H1 (cell line): Measurements from ENCODE around the gene ECT2L. TPM values are rescaled to one million over a fixed set of nuclear protein-coding genes. Genes with fewer than 3 reads are reported as not detected.

Source experiments
- CTCF ChIA-PET: fragments of 300-600 bp; sonication (Branson Sonifier 250); formaldehyde crosslinking; loops from one replicate; lab custom pipeline; 2021; ENCODE audit not compliant: partially characterized antibody; lab: Charles Lee
- POLR2A ChIA-PET: fragments of 300-600 bp; sonication (Branson Sonifier 250); formaldehyde crosslinking; loops from one replicate; lab custom pipeline; 2021; ENCODE audit warnings: inconsistent platforms; ENCODE audit not compliant: partially characterized antibody; lab: Charles Lee
- DNase-seq, 2 experiments: peaks; one replicate each; pipeline versions ENCODE4 v3.0.0 to v3.0.0-alpha.2; 2010 to 2022; ENCODE audit warnings: low spot score in 2 of 2, low read depth in 1 of 2, mixed read lengths in 1 of 2
- FAIRE-seq: peaks from 2 replicates; lab custom pipeline; 2011; peaks lifted over from hg19 to GRCh38; lab: Jason Lieb, UNC
- H2AFZ ChIP-seq: 2 replicates; pipeline ENCODE4 v1.8.1; 2012; ENCODE audit warnings: low read length, inconsistent platforms
- H2AK5ac ChIP-seq: 2 replicates; pipeline ENCODE4 v1.6.1; 2013; ENCODE audit warnings: low read depth, low read length
- H2BK120ac ChIP-seq: replicated peaks from 2 replicates; pipeline ENCODE3; 2013; ENCODE audit warnings: low read depth, low read length, inconsistent platforms
- H2BK12ac ChIP-seq: 2 replicates; pipeline ENCODE4 v1.6.1; 2013; ENCODE audit warnings: low read depth, low read length
- H2BK15ac ChIP-seq: 2 replicates; pipeline ENCODE4 v1.6.1; 2013; ENCODE audit warnings: low read length
- H2BK20ac ChIP-seq: 2 replicates; pipeline ENCODE4 v1.6.1; 2013; ENCODE audit warnings: low read length
- H2BK5ac ChIP-seq: 2 replicates; pipeline ENCODE4 v1.6.1; 2013; ENCODE audit warnings: low read depth, low read length
- H3K14ac ChIP-seq: 2 replicates; pipeline ENCODE4 v1.6.1; 2013; ENCODE audit warnings: inconsistent platforms; ENCODE audit not compliant: insufficient read length
- H3K18ac ChIP-seq: 2 replicates; pipeline ENCODE4 v1.6.1; 2013; ENCODE audit warnings: low read length; ENCODE audit errors: extremely low read depth
- H3K23ac ChIP-seq: 2 replicates; pipeline ENCODE4 v1.6.1; 2013; ENCODE audit warnings: inconsistent platforms; ENCODE audit not compliant: insufficient read length
- H3K23me2 ChIP-seq: 2 replicates; pipeline ENCODE4 v1.6.1; 2013; ENCODE audit warnings: low read depth, low read length
- H3K27ac ChIP-seq: 2 replicates; pipeline ENCODE4 v1.6.1; 2011; ENCODE audit warnings: low read depth, low read length, inconsistent platforms
- H3K27me3 ChIP-seq, 4 experiments: replicated peaks in 1 of 4; 1 replicate in 1 of 4; 2 replicates in 3 of 4; pipeline versions ENCODE4 v1.6.1 to v1.8.1; 2011 to 2013; ENCODE audit warnings: low read length in 3 of 4, mild to moderate bottlenecking in 3 of 4, inconsistent platforms in 2 of 4, mixed read lengths in 2 of 4, moderate library complexity in 1 of 4; ENCODE audit not compliant: control insufficient read depth in 3 of 4, insufficient read depth in 3 of 4; ENCODE audit errors: extremely low read depth in 1 of 4
- H3K36me3 ChIP-seq, 4 experiments: 2 replicates each; pipeline versions ENCODE4 v1.6.1 to v1.8.1; 2011 to 2013; ENCODE audit warnings: mild to moderate bottlenecking in 4 of 4, low read length in 3 of 4, moderate library complexity in 2 of 4, control low read depth in 1 of 4, inconsistent platforms in 1 of 4; ENCODE audit not compliant: insufficient read depth in 4 of 4, control insufficient read depth in 2 of 4
- H3K4ac ChIP-seq: replicated peaks from 2 replicates; pipeline ENCODE3; 2013; ENCODE audit warnings: low read length, low read depth, mixed read lengths, inconsistent platforms; ENCODE audit not compliant: insufficient read length
- H3K4me1 ChIP-seq, 4 experiments: replicated peaks in 1 of 4; 1 replicate in 1 of 4; 2 replicates in 3 of 4; pipeline versions ENCODE4 v1.6.1 to v1.8.1; 2011 to 2013; ENCODE audit warnings: low read length in 3 of 4, inconsistent platforms in 2 of 4, mixed read lengths in 1 of 4; ENCODE audit not compliant: insufficient read depth in 4 of 4, control insufficient read depth in 3 of 4
- H3K4me2 ChIP-seq, 2 experiments: 2 replicates each; pipeline versions ENCODE4 v1.6.1 to v1.8.1; 2011 to 2013; ENCODE audit warnings: low read depth in 2 of 2, low read length in 2 of 2, control low read depth in 1 of 2, inconsistent platforms in 1 of 2, mild to moderate bottlenecking in 1 of 2; ENCODE audit not compliant: insufficient read depth in 1 of 2
- H3K4me3 ChIP-seq, 4 experiments: fragments of 200-600, 300-600 bp in 1 of 4; sonication (generic), shearing (Covaris generic), sonication (Bioruptor Twin) in 1 of 4; 2 replicates each; pipeline versions ENCODE4 v1.5.1 to v1.8.1; 2011 to 2016; ENCODE audit warnings: low read length in 4 of 4, low read depth in 3 of 4, control low read depth in 2 of 4, inconsistent platforms in 2 of 4, mild to moderate bottlenecking in 2 of 4, mixed read lengths in 1 of 4, moderate library complexity in 1 of 4; ENCODE audit not compliant: insufficient read depth in 2 of 4; ENCODE audit errors: extremely low read depth in 1 of 4
- H3K56ac ChIP-seq: replicated peaks from 2 replicates; pipeline ENCODE3; 2013; ENCODE audit warnings: low read depth, mild to moderate bottlenecking, mixed read lengths, low read length, inconsistent platforms; ENCODE audit not compliant: insufficient read length
- H3K79me1 ChIP-seq: 2 replicates; pipeline ENCODE4 v1.6.1; 2013; ENCODE audit warnings: low read depth, low read length, control low read depth
- H3K79me2 ChIP-seq, 2 experiments: 2 replicates each; pipeline versions ENCODE4 v1.6.1 to v1.8.1; 2012 to 2013; ENCODE audit warnings: low read length in 2 of 2, mild to moderate bottlenecking in 2 of 2, inconsistent platforms in 1 of 2; ENCODE audit not compliant: insufficient read depth in 2 of 2, control insufficient read depth in 1 of 2
- H3K9ac ChIP-seq, 4 experiments: replicated peaks in 1 of 4; 1 replicate in 1 of 4; 2 replicates in 3 of 4; pipeline versions ENCODE4 v1.6.1 to v1.8.1; 2011 to 2013; ENCODE audit warnings: low read depth in 3 of 4, low read length in 3 of 4, control low read depth in 2 of 4, mild to moderate bottlenecking in 2 of 4, moderate library complexity in 2 of 4, inconsistent platforms in 1 of 4; ENCODE audit errors: extremely low read depth in 1 of 4
- H3K9me3 ChIP-seq, 2 experiments: 2 replicates each; pipeline versions ENCODE4 v1.6.1 to v1.8.1; 2012 to 2013; ENCODE audit warnings: mild to moderate bottlenecking in 2 of 2, moderate library complexity in 2 of 2, control low read depth in 1 of 2, inconsistent platforms in 1 of 2, low read depth in 1 of 2, low read length in 1 of 2, mixed read lengths in 1 of 2; ENCODE audit not compliant: insufficient read depth in 2 of 2
- H4K20me1 ChIP-seq, 2 experiments: replicated peaks in 1 of 2; 2 replicates each; pipeline versions ENCODE3 to v1.8.1; 2011 to 2013; ENCODE audit warnings: inconsistent platforms in 2 of 2, low read length in 2 of 2, mild to moderate bottlenecking in 1 of 2; ENCODE audit not compliant: insufficient read depth in 2 of 2, control insufficient read depth in 1 of 2
- H4K5ac ChIP-seq: 2 replicates; pipeline ENCODE4 v1.6.1; 2013; ENCODE audit warnings: low read length, low read depth, mixed read lengths, inconsistent platforms; ENCODE audit not compliant: insufficient read length
- H4K8ac ChIP-seq: 2 replicates; pipeline ENCODE4 v1.8.0; 2013; ENCODE audit warnings: mild to moderate bottlenecking, moderate library complexity, low read length, inconsistent platforms; ENCODE audit not compliant: insufficient read depth; ENCODE audit errors: extremely low read depth
- H4K91ac ChIP-seq: replicated peaks from 2 replicates; pipeline ENCODE3; 2013; ENCODE audit warnings: low read length, mixed read lengths, inconsistent platforms; ENCODE audit not compliant: insufficient read length
- ATF3 ChIP-seq: IDR thresholded peaks from 2 replicates; pipeline ENCODE4 v1.6.1; 2011; ENCODE audit warnings: low read depth, mild to moderate bottlenecking, low read length; ENCODE audit not compliant: insufficient read depth
- BCL11A ChIP-seq, 2 experiments: IDR thresholded peaks; one replicate each; pipeline ENCODE4 v1.6.1; 2011; ENCODE audit warnings: low read depth in 2 of 2, low read length in 2 of 2, mild to moderate bottlenecking in 2 of 2
- BRCA1 ChIP-seq: IDR thresholded peaks from 2 replicates; pipeline ENCODE4 v1.6.1; 2012; ENCODE audit warnings: low read depth, low read length, improper control_type of control experiment
- CBX5 ChIP-seq: fragments of 300-800, 300-1000 bp; sonication (generic); IDR thresholded peaks from 2 replicates; pipeline ENCODE4 v1.7.1; 2016; ENCODE audit warnings: antibody characterized with exemption, low read length, low read depth
- E2F6 ChIP-seq: IDR thresholded peaks from 2 replicates; pipeline ENCODE4 v1.6.1; 2012; ENCODE audit warnings: inconsistent platforms
- KDM5A ChIP-seq: fragments of 200-600 bp; IDR thresholded peaks from 2 replicates; pipeline ENCODE4 v1.7.1; 2012; ENCODE audit warnings: mild to moderate bottlenecking, low read length, inconsistent platforms, mixed read lengths
- NRF1 ChIP-seq: IDR thresholded peaks from 2 replicates; pipeline ENCODE4 v1.6.1; 2011; ENCODE audit warnings: mild to moderate bottlenecking, low read depth, low read length, improper control_type of control experiment
- RFX5 ChIP-seq: IDR thresholded peaks from 2 replicates; pipeline ENCODE4 v1.6.1; 2011; ENCODE audit warnings: low read depth, low read length, improper control_type of control experiment, borderline replicate concordance
- RXRA ChIP-seq: IDR thresholded peaks from 2 replicates; pipeline ENCODE4 v1.6.1; 2011; ENCODE audit warnings: low read depth, mild to moderate bottlenecking, low read length, moderate library complexity; ENCODE audit not compliant: insufficient read depth
- SIX5 ChIP-seq: IDR thresholded peaks from 2 replicates; pipeline ENCODE4 v1.6.1; 2011; ENCODE audit warnings: mild to moderate bottlenecking, low read depth, low read length
- YY1 ChIP-seq: IDR thresholded peaks from 2 replicates; pipeline ENCODE4 v1.6.1; 2011; ENCODE audit warnings: low read depth, mild to moderate bottlenecking, low read length
- WGBS, 2 experiments: shearing (Covaris generic) in 1 of 2; methylation state at CpG; one replicate each; pipeline versions ENCODE4 v1.1.6 to v1.1.7; 2013 to 2015; ENCODE audit warnings: low lambda C conversion rate in 2 of 2, mixed read lengths in 2 of 2, inconsistent platforms in 1 of 2, low coverage in 1 of 2, missing lambda C conversion rate in 1 of 2; ENCODE audit not compliant: insufficient replicate concordance in 2 of 2, insufficient coverage in 1 of 2, insufficient read length in 1 of 2; ENCODE audit errors: extremely low coverage in 1 of 2, missing lambda C conversion rate in 1 of 2; 5-methylcytosine and 5-hydroxymethylcytosine counted together
- polyA plus RNA-seq, 7 experiments: library from polyadenylated mRNA; depleted of rRNA in 3 of 7; stranded (reverse) in 5 of 7; unstranded in 2 of 7; fragments of >200 nt in 5 of 7; fragments of 200-250 nt in 2 of 7; gene quantifications; 1 replicate in 5 of 7; 2 replicates in 1 of 7; 4 replicates in 1 of 7; pipeline versions ENCODE4 v1.2.1 to v1.2.3, GENCODE V29; 2011 to 2013; ENCODE audit warnings: missing spikeins in 2 of 7, mixed read lengths in 2 of 7
- total RNA-seq: library from RNA; stranded (reverse); fragmentation: NEBNext Ultra II Directional; extraction: Animal tissue kit (Norgen Biotek cat#: 25700); gene quantifications from 2 replicates; pipeline ENCODE4 v1.2.1, GENCODE V29; 2021

The ECT2L gene
- total and polyA plus RNA-seq, 2 of the 8 experiments (the other 6 are each of a cell fraction or from before 2014, with no cell fraction given) = not detected

GRCh38 chr6:138848461-138848860 lies 52.6 kb downstream of the ECT2L start:
- H3K4me1 ChIP-seq = peaks cover 0 to 3% (median 1%) of the 10 kb centered on the region in 4 experiments; a peak in 1 of 7 replicates
- 77% methylated on average over 4 of the region's 4 CpGs; no CpG with 5 or more reads in 1 of the 2 experiments for WGBS, 2 experiments
- no peaks in the 10 kb centered on the region for H3K79me2 ChIP-seq
- H2BK120ac ChIP-seq = no peak overlapping the region
- H3K4ac ChIP-seq = no peak overlapping the region
- H3K4me3 ChIP-seq = no peak overlapping the region
- CTCF ChIA-PET = interaction anchor here (0.6 to 1.4 kb wide), 5 partner anchors 8 to 1628 kb away, joined by 3 to 5 read pairs (median 3); no protein-coding TSS in a partner anchor
- no peak overlapping the region for H4K5ac ChIP-seq
- no peak overlapping the region for H3K18ac ChIP-seq
- no peak overlapping the region for H3K4me2 ChIP-seq
- POLR2A ChIA-PET = interaction anchor here (0.7 kb wide), 1 partner anchor 47 kb away, joined by 4 read pairs; no protein-coding TSS in a partner anchor
- no peak for DNase-seq
- no peak overlapping the region for H3K27ac ChIP-seq
- no peak overlapping the region for H3K23ac ChIP-seq
- no peak overlapping the region for H3K9ac ChIP-seq
- H2AFZ ChIP-seq = no peak overlapping the region
- H3K36me3 ChIP-seq = no peaks in the 10 kb centered on the region
- H3K79me1 ChIP-seq = no peaks in the 10 kb centered on the region
- H2BK5ac ChIP-seq = no peak overlapping the region
- H2BK12ac ChIP-seq = no peak overlapping the region
- H2BK15ac ChIP-seq = no peak overlapping the region
- no peaks in the 10 kb centered on the region for H3K9me3 ChIP-seq
- H4K20me1 ChIP-seq = no peaks in the 10 kb centered on the region
- H3K27me3 ChIP-seq = no peaks in the 10 kb centered on the region
- H2AK5ac ChIP-seq = no peak overlapping the region
- no peak for FAIRE-seq
- no peak overlapping the region for H4K8ac ChIP-seq
- no peaks in the 10 kb centered on the region for H3K23me2 ChIP-seq
- no peak overlapping the region for H4K91ac ChIP-seq
- H3K56ac ChIP-seq = no peak overlapping the region
- H3K14ac ChIP-seq = no peak overlapping the region
- no peak overlapping the region for H2BK20ac ChIP-seq
- no peak for TF ChIP-seq BRCA1
- no peak for TF ChIP-seq YY1
- TF ChIP-seq ATF3 = no peak
- TF ChIP-seq BCL11A (IDR thresholded peaks at IDR 0.05; ENCODE audit: low read depth in 2 of 2, low read length in 2 of 2) = no peak
- TF ChIP-seq RXRA = no peak
- TF ChIP-seq KDM5A = no peak
- TF ChIP-seq NRF1 = no peak
- no peak for TF ChIP-seq E2F6
- TF ChIP-seq CBX5 = no peak
- TF ChIP-seq RFX5 = no peak
- TF ChIP-seq SIX5 = no peak
